AG09319 (cell line): ENCODE results near the gene GNB5.
"Not testable (repeated sequence)": the region's sequence is repeated elsewhere in the genome, so short reads cannot be mapped to it uniquely, and the experiment has no call there.

Source experiments
- DNase-seq: peaks from one replicate; pipeline ENCODE4 v3.0.0-alpha.2; 2010; ENCODE audit warnings: low read depth; ENCODE audit errors: extremely low read depth
- CTCF ChIP-seq: IDR thresholded peaks from 2 replicates; pipeline ENCODE4 v1.5.1; 2011; ENCODE audit warnings: low read depth, mild to moderate bottlenecking, inconsistent platforms, low read length, moderate library complexity

Gene GNB5

GRCh38 chr15:52097180-52097579 lies 94.0 kb downstream of the GNB5 start:
- TF ChIP-seq CTCF: no peak
- no peak for DNase-seq

- not testable (repeated sequence) for DNase-seq
Observed at GRCh38 chr15:52096536-52096935, 94.7 kb downstream of the GNB5 start.

- DNase-seq: peak; percentile 86
- TF ChIP-seq CTCF: no peak
Observed at GRCh38 chr15:52095597-52096262, 95.5 kb downstream of the GNB5 start.

GRCh38 chr15:52094811-52095584 lies 96.2 kb downstream of the GNB5 start:
- DNase-seq: no peak

GRCh38 chr15:52093539-52094510 lies 97.4 kb downstream of the GNB5 start:
- TF ChIP-seq CTCF: no peak
- no peak for DNase-seq

More at GRCh38 chr15:52094811-52095584, 96.2 kb downstream of the GNB5 start:
- no peak for TF ChIP-seq CTCF

- DNase-seq: no peak
- TF ChIP-seq CTCF: no peak
Observed at GRCh38 chr15:52093167-52093538, 98.0 kb downstream of the GNB5 start.

GRCh38 chr15:52090193-52090592 lies 101.0 kb downstream of the GNB5 start:
- no peak for DNase-seq
- no peak for TF ChIP-seq CTCF
